Middle frontal gyrus (tissue), 1 donor: ENCODE results near the gene TRAF2.

Experiments used
- DNase-seq: peaks from one replicate; pipeline ENCODE4 v3.0.0-alpha.2; 2015; ENCODE audit warnings: low spot score; ENCODE audit errors: extremely low spot score

TRAF2 gene

DNA sequence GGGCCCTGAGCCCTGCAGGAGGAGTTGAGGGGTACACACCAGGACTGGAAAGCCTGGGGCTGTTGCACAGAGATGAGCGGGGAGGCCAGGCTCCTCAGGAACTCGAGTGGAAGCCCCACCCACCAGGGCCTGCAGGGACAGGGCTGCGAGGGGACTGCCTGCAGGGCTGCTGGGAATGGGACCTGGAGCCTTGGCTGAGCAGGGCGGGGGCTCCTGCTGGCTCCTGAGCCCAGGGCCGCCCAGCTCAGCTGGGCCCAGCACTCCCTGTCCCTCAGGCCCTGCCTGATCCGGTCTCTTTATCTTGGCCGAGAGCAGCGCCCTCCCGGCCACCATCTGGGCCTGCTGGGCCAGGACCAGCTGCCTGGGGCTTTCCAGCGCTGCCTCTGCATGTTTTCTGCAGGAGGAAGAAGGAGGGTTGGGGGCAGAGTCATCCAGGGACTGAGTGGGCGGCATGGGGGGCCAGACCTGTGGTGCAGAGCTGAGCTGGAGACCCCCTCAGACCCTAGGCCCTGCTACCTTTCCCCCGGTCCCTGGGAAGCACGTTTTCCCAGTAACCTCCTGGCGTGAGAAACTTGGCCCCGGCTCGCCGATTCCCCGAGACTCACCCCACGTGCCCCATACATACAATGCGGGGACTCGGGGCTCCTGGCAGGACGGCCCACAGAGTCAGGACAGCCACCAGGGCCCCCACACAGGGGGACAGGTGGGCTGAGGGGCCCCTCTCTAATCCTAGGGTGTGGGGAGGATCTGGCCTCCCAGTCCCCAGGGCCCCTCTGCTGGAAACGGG lies 75.2 kb downstream of the TRAF2 start:
- no peak for DNase-seq

DNA sequence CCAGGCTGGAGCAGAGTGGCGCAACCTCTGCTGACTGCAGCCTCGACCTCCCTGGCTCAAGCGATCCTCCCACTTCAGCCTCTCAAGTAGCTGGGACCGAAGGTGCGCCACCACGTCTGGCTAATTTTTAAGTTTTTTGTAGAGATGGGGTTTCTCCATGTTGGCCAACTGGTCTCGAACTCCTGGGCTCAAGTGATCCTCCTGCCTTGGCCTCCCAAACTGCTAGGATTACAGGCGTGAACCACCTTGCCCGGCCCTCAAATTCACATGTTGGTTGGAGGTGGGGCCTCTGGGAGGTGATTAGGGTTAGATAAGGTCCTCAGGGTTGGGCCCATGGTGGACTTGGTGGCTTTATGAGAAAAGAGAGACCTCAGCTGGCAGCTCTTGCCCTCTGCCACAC lies 75.8 kb downstream of the TRAF2 start:
- no peak for DNase-seq

DNA sequence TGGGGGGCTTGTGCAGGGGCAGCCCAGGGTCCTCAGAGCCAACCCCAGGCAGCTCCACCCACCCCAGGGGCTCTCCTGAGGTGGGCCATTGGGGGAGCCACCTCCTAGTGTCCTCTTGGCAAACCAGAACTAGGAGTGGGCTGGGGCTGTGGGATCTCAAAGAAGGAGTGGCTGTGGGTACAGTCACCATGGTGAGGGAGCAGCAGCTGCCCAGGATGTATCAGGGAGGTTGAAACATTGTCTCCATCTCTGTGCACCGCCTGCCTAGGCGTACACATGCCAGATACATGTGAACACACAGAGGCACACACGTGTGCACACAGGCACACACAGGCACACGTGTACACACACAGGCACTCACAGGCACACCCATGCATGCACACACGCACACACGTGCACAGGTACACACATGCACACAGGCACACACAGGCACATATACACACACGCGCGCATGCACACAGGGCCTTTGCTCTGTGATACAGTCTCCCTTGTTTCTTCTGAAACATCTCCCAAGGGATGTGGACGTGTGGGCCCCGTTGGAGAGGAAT lies 76.5 kb downstream of the TRAF2 start:
- DNase-seq = no peak

DNA sequence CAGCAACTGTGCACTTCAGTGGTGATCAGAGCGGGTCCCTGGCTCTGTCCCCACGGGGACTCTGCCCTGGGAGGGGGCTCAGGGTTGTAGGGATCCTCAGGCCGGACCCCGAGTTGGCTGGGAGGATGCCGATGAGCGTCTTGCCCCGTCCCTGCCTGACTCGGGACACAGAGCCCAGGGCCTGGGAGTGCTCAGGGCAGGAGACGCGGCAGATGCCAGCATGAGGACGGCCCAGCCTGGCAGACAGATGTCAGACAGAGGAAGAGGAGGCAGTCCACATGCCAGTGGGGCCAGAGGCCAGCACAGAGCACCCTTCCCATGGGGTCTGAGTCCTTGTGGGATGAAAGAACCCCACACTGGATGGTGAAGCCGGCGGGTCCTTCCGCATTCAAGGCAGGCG lies 77.0 kb downstream of the TRAF2 start:
- no peak for DNase-seq

DNA sequence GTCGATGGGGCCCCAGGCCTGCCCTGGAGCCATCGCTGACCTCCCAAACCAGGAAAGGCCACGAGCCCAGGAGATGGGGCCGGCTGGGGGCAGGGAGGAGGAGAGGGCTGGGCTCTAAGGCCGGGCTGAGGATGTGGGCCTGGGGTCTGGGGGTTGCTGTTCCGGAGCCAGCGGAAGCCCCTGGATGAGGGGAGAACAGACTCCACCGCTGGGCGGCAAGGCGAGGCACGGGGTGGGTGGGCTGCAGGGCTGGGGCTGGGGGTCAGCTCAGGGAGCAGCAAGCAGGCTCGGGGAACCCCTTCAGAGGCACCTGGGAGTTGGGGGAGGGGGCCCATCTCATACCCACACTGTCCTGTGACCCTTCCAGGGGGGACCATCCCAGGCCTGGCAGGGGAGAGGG lies 77.4 kb downstream of the TRAF2 start:
- DNase-seq = no peak

DNA sequence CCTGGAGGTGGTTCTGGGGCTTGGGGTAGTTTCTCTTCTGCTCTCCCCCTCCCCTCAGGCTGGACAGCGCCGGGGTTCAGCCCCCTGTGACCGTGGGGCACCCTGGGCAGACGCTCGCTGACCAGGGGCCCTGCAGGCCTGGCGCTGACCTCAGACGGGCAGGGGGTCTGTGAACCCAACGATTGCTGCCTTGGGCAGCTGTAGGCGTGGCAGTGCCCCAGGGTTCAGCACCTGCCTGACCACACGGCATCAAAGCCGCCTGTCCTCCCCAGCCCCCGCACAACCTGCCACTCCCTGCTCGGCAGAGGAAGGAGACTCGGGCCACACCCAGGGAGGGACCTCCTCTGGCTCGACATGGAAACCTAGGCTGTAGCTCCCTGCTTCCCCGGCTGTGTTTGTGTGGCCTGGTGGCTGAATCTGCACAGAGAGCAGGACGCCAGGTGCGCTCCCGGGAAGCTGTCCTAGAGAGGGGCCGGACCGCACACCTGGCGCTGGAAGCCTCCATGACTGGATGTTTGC lies 77.9 kb downstream of the TRAF2 start:
- DNase-seq = no peak

DNA sequence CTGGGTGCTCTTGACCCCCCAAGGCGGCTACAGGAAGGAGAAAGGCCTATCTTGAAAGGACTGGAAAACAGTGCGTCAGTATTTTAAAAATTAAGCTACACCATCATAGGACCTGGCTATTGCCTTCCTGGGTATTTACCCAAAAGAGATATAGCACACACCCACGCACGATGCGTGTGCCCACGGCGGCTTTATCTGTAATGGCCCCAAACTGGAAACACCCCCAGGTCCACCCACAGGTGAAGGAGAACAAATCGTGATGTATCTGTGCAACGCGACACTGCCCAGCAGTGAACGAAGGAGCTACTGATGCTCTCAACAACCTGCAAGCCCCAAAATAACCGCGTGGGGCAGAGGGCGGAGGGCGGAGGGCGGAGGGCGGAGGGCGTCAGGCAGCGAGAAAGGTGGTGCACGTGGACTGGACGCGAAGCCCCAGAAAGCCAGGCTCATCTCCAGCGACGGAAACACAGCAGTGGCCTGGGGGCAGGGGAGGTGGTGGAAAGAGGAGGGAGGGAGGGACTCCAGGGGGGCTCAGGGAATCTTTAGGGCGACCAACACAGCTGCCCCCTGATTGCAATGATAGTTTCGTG lies 78.6 kb downstream of the TRAF2 start:
- DNase-seq = no peak

DNA sequence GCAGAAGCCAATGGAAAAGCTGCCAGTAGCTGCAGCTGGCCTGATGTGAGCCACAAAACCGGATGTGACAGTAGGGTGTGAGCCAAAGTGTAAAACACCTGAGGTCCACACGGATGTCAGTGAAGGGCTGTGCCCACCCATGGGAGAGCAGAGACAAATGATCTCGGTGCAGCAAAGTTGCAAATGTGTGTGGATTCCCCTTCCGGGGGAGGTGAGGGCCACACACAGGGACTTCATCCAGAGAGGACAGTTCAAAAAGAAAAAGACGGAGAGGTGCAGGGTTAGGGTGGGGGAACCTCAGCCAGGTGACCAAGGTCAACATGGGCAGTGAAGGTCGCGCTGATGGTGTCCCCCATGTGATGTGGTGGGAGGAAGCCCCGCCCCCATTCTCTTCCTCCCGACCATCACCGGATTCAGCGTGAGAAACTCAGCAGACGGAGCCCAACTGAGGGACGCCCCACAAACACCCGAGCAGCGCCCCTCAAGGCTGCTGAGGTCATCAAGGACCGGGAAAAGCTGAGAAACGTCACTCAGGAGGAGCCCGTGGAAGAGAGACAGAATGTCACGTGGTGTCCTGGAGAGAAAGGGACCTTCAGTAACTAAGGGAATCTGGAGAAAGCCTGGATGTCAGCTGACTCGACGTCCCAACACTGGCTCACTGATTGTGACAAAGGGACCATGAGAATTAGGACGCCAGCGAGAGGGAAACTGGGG lies 79.6 kb downstream of the TRAF2 start:
- peak; percentile 46 for DNase-seq

DNA sequence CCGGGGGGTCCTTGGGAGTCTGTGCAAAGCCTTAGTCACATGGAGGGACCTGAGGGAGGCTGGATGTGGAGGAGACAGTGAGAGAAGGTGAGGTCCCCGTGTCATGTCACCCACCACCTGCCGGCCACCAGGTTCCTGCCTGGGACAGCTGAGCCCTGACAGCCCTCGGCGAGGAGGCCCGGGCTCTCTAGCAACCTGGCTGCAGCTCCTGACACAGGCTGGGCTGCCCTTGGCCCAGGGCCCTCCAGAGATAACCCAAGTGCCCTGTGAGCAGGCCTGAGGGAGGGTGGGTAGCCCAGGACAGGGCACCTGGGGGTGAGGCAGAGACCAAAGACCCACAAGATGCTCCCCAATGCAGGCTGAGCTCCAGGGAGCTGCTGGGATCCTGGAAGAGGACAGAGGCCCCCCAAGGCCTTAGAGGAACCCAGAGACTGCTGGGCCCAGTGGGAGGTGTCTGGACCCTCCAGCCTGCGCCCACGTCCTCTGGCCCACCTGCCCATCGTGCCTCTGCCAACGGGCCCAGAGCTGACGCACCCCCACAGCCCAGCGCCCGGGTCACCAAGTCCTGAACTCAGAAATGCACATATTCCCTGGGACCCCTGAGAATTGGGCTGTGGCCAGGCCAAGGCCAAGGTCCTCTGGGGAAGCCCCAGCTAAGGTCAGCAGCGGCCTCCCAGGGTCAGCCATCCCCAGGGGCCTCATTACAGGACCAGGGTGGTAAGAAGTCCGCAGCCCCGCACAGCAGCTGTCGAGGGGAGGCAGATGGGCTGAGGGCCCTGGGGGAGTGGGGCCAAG lies 82.2 kb downstream of the TRAF2 start:
- DNase-seq = no peak

DNA sequence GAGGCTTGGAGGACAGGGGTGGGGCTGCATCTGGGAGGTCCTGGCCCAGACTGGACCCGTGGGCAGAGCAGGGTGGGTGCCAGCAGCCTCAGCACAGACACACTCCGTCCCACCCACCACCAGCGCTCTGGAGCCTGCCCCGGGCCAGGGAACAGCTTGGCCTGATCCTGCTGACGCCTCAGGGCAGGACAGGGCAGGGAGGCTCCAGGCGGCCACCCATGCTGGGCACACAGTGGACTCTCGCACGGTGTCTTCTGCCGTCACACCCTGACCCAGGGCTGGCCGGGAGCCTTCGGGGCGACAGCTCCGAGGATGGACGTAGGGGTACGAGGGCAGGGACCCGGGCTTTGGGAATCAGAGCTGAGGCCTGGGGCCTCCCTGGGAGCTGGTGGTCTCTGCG lies 82.8 kb downstream of the TRAF2 start:
- no peak for DNase-seq

DNA sequence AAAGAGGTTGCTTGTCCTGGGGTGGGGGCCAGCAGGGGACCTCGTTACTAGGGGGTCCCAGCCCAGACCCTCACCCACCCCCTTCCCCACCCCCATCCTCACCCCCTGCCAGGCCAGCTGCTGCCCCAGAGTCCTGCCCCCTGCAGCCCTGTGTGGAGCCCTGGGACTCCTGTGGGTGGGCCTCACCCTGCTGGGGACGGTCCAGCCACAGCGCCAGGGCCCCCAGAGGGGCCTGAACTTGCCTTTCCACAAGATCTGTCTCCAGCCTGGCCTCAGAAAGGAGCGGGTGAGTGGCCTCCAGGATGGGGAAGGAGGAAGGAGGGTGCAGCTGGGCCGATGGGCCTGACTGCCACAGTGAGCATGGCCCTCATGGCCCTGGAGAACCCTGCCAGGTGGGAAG lies 83.5 kb downstream of the TRAF2 start:
- DNase-seq = no peak

DNA sequence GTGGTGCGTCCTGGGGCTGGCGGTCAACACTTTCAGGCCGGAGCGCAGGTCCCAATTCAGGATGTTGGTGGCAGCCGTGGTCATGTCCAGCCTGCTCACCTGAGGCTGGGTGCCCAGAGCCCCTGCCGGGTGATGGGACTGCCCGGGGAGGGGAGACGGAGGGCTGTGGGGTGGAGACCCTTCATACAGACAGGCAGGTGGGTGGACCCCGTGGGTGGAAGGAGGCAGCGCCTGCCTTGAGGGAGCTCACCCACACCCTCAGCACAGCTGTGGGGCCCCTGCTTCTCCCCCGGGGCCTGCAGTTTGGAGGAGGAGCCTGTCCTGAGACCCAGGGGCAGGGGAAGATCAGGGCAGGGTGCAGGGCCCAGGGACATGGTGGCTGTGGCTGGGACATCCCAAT lies 84.0 kb downstream of the TRAF2 start:
- DNase-seq = no peak

DNA sequence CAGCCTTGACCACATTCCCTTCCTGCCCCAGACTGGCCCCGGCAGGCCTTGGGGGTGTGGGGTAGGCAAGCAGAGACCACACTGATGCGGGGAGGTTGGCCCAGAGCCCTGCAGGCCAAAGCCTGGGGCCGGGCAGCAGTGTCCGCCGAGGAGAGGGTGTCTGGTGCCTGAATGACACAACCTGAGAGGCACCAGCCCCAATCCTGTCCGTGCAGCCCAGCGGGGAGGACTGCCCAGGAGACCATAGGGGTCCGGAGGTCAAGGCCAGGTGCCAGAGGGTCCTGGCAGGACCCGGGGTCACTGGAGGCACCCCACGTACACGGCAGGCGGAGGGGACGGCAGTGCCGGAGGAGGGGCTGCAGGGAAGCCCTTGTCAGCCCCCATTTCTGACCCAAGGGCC lies 85.4 kb downstream of the TRAF2 start:
- DNase-seq = no peak

DNA sequence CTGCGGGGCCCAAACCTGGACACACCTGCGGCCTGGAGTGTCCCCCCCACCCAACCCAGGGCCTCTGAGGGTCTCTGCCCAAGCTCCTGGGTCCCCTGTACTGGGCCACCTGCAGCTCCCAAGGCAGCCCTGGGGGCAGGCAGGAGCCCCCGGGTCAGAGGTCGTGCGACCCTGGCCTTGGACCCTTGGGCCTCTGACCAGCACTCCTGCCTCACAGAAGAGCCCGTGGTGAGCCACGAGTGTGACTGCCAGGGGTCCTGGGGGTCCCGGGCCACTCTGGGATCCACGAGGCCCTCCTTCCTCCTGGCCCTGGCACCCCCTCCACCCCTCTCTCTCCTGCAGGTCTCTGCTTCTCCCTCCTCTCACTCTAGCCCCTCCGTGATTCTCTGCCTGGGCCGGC lies 86.0 kb downstream of the TRAF2 start:
- no peak for DNase-seq

DNA sequence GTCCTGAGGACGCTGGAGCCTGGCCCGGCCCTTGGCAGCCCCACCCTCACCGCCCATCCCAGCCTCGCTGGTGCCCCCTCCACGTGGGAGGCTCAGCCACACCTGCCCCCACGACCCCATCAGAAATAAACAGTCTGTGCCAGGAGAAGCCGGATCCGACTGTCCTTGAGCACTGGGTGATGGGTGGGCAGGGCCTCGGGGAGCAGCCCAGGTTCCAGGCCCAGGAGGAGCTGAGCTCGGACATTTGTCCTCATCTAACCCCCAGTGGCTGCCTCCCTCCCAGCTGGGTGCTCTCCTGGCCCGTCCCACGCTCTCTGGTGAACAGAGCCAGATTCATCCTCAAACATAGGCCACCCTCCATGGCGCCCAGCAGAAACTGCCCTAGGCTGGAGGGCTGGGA lies 86.4 kb downstream of the TRAF2 start:
- DNase-seq = no peak

DNA sequence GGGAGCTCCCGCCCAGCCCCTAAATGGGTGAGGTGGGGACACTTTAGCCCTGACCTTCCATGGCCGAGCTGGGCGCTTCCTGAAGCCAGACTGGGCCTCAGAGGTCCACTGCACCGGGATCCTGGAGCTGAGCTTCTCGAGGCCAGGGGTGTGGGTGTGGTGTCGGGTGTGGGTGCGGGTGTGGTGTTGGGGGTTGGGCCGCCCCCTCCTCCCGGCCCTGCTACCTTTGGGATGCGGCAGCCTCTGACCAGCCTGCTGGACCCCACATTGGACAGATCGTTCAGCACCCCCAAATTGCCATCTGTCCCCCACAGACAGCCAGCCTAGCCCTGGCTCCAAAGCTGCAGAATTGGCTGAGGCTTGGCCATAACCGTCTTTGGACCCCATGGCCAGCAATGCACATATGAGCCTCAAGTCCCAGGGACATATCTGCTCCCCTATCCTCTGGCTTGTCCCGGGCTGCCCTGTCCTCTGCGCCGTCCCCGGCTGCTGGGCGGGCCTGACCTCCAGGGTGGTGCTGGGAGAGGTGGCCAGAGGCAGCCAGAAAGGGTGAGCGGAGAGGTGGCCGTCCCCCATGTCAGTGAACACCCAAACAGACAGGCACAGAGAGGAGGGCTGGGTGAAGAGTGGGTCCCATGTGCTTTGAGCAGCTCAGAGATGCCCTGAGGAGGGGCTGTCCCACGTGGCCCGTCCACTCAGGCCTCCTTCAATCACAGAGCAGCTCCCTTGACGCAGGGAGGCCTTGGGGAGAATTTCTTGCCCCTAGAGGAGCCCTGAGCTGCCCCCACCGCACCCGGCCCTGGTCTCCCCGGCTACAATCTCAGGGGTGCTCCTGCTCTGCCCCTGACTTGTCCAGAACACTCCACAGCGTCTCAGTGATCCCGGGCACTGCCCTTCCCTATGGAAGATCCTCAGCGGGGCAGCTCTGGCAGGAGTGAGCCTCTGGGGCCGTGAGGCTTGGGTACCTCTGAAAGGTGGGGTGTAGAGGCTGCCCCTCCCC lies 87.6 kb downstream of the TRAF2 start:
- DNase-seq = no peak

DNA sequence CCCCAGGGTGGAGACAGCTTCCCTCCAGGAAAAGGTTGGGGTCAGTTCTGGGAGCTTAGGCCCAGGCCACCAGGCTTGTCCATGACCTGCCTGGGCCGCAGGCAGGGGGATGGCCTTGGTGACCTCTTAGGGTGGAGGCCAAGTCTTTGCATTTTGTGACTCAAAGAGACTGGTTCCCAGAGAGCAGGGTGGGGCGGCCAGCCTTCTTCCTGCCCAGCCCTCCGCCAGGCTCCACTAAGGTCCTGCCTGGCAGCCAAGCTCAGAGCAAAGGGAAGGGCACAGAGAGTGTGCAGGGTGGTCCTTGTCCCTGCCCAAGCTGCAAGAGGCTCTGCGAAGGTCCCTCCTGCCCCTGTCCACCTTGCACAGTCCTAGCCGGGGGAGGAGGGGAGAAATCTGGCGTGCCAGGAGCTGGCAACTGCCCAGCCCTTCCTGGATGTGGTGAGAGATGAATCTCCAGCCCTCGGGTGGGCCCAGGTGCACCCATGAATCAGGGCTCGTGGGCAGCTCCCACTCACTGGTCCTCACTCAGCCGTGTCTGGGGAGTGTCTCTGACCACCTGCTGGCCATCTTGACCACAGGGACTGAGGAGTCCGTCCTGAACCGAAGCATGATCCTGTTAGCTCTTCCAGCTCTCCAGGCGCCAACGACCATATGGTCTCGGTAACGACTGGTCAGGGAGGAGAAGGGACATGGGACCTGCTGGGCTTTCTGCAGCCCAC lies 88.7 kb downstream of the TRAF2 start:
- no peak for DNase-seq

DNA sequence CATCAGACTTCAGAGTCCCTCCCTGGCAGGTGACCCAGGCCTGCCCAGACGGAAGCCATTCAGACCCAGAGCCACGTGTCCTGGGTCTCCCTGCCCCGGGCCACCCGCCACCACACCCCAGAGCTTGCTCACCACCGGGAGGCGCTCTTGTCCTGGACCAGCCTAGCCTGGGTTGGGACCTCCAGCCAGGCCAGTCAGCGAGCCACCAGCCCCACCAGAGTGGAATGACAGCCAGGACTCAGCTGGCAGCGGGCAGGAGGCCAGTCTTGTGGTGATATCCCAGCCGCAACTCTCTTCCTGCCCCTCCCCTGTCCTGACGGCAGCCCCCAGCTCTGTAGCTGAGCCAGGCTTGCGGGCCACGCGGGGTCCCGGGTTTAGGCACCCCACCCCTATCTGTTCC lies 89.3 kb downstream of the TRAF2 start:
- DNase-seq = peak; percentile 55
